HEK293 (cell line): ENCODE measurements around the gene COL4A3.

ENCODE experiments used
- CTCF ChIA-PET: fragments of 350-600 bp; formaldehyde crosslinking; extraction: SDS; loops from one replicate; lab custom pipeline; 2021; ENCODE audit warnings: antibody characterized with exemption; lab: Yijun Ruan, JAX
- POLR2A ChIA-PET: fragments of 300-600 bp; formaldehyde crosslinking; extraction: SDS; loops from one replicate; lab custom pipeline; 2020; ENCODE audit warnings: antibody characterized with exemption, inconsistent platforms; lab: Yijun Ruan, JAX
- H3K27ac ChIP-seq: fragments of 200-500 bp; sonication (Bioruptor generic); 2 replicates; pipeline ENCODE4 v1.5.1; 2014; ENCODE audit warnings: low read depth, low read length, control low read depth, inconsistent platforms; ENCODE audit errors: extremely low read depth
- H3K36me3 ChIP-seq, 2 experiments: fragments of 200-500 bp in 1 of 2; sonication (Bioruptor generic) in 1 of 2; 1 replicate in 1 of 2; 2 replicates in 1 of 2; pipeline ENCODE4 v1.5.1; 2014 to 2017; ENCODE audit warnings: inconsistent platforms in 2 of 2, low read length in 2 of 2; ENCODE audit not compliant: control insufficient read depth in 2 of 2, insufficient read depth in 1 of 2
- H3K4me1 ChIP-seq: fragments of 200-500 bp; sonication (Bioruptor generic); 2 replicates; pipeline ENCODE4 v1.5.1; 2014; ENCODE audit warnings: mild to moderate bottlenecking, low read length, inconsistent platforms; ENCODE audit not compliant: control insufficient read depth, insufficient read depth
- H3K4me3 ChIP-seq: 2 replicates; pipeline ENCODE4 v1.5.1; 2011; ENCODE audit warnings: low read depth, mild to moderate bottlenecking, control low read depth, low read length, moderate library complexity
- H3K9me3 ChIP-seq: fragments of 200-500 bp; sonication (Bioruptor generic); 2 replicates; pipeline ENCODE4 v1.5.1; 2014; ENCODE audit warnings: low read depth, low read length, inconsistent platforms; ENCODE audit not compliant: control insufficient read depth, insufficient read depth
- GLIS2 ChIP-seq: fragments of 450-650 bp; formaldehyde crosslinking; IDR thresholded peaks from 2 replicates; pipeline ENCODE4 v1.5.1; 2016; ENCODE audit warnings: missing biosample characterization, missing genetic modification characterization
- HOXD13 ChIP-seq: sonication (generic); formaldehyde crosslinking; IDR thresholded peaks from 2 replicates; pipeline ENCODE4 v1.8.0; 2022; ENCODE audit warnings: missing genetic modification reagents, borderline replicate concordance
- KLF8 ChIP-seq: fragments of 450-650 bp; formaldehyde crosslinking; IDR thresholded peaks from 2 replicates; pipeline ENCODE4 v1.5.1; 2016; ENCODE audit warnings: missing biosample characterization, missing genetic modification characterization
- MEIS1 ChIP-seq: sonication (generic); formaldehyde crosslinking; IDR thresholded peaks from 2 replicates; pipeline ENCODE4 v1.8.1; 2022; ENCODE audit warnings: missing genetic modification reagents, mild to moderate bottlenecking, borderline replicate concordance
- TCF7L2 ChIP-seq: IDR thresholded peaks from 2 replicates; pipeline ENCODE4 v1.6.1; 2011; ENCODE audit warnings: low read depth, mild to moderate bottlenecking, inconsistent platforms, low read length, moderate library complexity, borderline replicate concordance
- YY2 ChIP-seq: fragments of 450-650 bp; formaldehyde crosslinking; IDR thresholded peaks from 2 replicates; pipeline ENCODE4 v1.5.1; 2016; ENCODE audit warnings: missing biosample characterization, missing genetic modification characterization
- ZBTB7A ChIP-seq: fragments of 450-650 bp; formaldehyde crosslinking; IDR thresholded peaks from 2 replicates; pipeline ENCODE4 v1.5.1; 2016; ENCODE audit warnings: low read depth, missing biosample characterization, missing genetic modification characterization
- ZNF174 ChIP-seq: fragments of 450-650 bp; formaldehyde crosslinking; IDR thresholded peaks from 2 replicates; pipeline ENCODE4 v1.5.0; 2017; ENCODE audit warnings: missing biosample characterization, mild to moderate bottlenecking, missing genetic modification characterization
- ZNF184 ChIP-seq: fragments of 450-650 bp; IDR thresholded peaks from 2 replicates; pipeline ENCODE4 v1.5.1; 2018; ENCODE audit warnings: missing biosample characterization, mild to moderate bottlenecking, missing genetic modification characterization
- ZNF354C ChIP-seq: fragments of 450-650 bp; formaldehyde crosslinking; IDR thresholded peaks from 2 replicates; pipeline ENCODE4 v1.5.1; 2016; ENCODE audit warnings: missing biosample characterization, missing genetic modification characterization, low read depth, borderline replicate concordance
- ZNF366 ChIP-seq: fragments of 450-650 bp; formaldehyde crosslinking; conservative IDR thresholded peaks from 2 replicates; pipeline ENCODE4 v1.5.1; 2016; ENCODE audit warnings: missing biosample characterization, missing genetic modification characterization
- ZNF391 ChIP-seq: fragments of 450-650 bp; formaldehyde crosslinking; IDR thresholded peaks from 2 replicates; pipeline ENCODE4 v1.5.1; 2016; ENCODE audit warnings: low read depth, missing biosample characterization, missing genetic modification characterization, borderline replicate concordance
- ZNF394 ChIP-seq: fragments of 450-650 bp; formaldehyde crosslinking; IDR thresholded peaks from 2 replicates; pipeline ENCODE4 v1.5.1; 2016; ENCODE audit warnings: missing biosample characterization, missing genetic modification characterization, mild to moderate bottlenecking, moderate library complexity, borderline replicate concordance
- ZNF473 ChIP-seq: fragments of 450-650 bp; formaldehyde crosslinking; IDR thresholded peaks from 2 replicates; pipeline ENCODE4 v1.5.1; 2017; ENCODE audit warnings: missing biosample characterization, missing genetic modification characterization
- ZNF510 ChIP-seq: fragments of 450-650 bp; formaldehyde crosslinking; IDR thresholded peaks from 2 replicates; pipeline ENCODE4 v1.5.1; 2018; ENCODE audit warnings: mild to moderate bottlenecking, missing genetic modification characterization, missing biosample characterization; ENCODE audit not compliant: insufficient replicate concordance
- ZNF561 ChIP-seq: fragments of 450-650 bp; IDR thresholded peaks from 2 replicates; pipeline ENCODE4 v1.5.1; 2018; ENCODE audit warnings: missing biosample characterization, missing genetic modification characterization, borderline replicate concordance
- ZNF610 ChIP-seq: fragments of 450-650 bp; formaldehyde crosslinking; IDR thresholded peaks from 2 replicates; pipeline ENCODE4 v1.5.1; 2016; ENCODE audit warnings: missing biosample characterization, missing genetic modification characterization, borderline replicate concordance
- ZNF629 ChIP-seq: fragments of 450-650 bp; formaldehyde crosslinking; IDR thresholded peaks from 2 replicates; pipeline ENCODE4 v1.5.1; 2017; ENCODE audit warnings: missing biosample characterization, missing genetic modification characterization
- ZNF707 ChIP-seq: fragments of 450-650 bp; formaldehyde crosslinking; IDR thresholded peaks from 2 replicates; pipeline ENCODE4 v1.5.1; 2016; ENCODE audit warnings: missing biosample characterization, missing genetic modification characterization
- ZNF792 ChIP-seq: fragments of 450-650 bp; formaldehyde crosslinking; IDR thresholded peaks from 2 replicates; pipeline ENCODE4 v1.5.1; 2016; ENCODE audit warnings: missing biosample characterization, missing genetic modification characterization
- TF ChIP-seq, protein P1 (sequence below): fragments of 450-650 bp; formaldehyde crosslinking; IDR thresholded peaks from 2 replicates; pipeline ENCODE4 v1.5.1; 2016; ENCODE audit warnings: missing biosample characterization, missing genetic modification characterization
- TF ChIP-seq, protein P2 (sequence below): fragments of 450-650 bp; formaldehyde crosslinking; IDR thresholded peaks from 2 replicates; pipeline ENCODE4 v1.5.1; 2016; ENCODE audit warnings: missing biosample characterization, missing genetic modification characterization
- TF ChIP-seq, protein P3 (sequence below): fragments of 450-650 bp; formaldehyde crosslinking; IDR thresholded peaks from 2 replicates; pipeline ENCODE4 v1.5.1; 2017; ENCODE audit warnings: missing biosample characterization, missing genetic modification characterization
- TF ChIP-seq, protein P4 (sequence below): fragments of 450-650 bp; formaldehyde crosslinking; IDR thresholded peaks from 2 replicates; pipeline ENCODE4 v1.5.1; 2016; ENCODE audit warnings: missing biosample characterization, missing genetic modification characterization
- TF ChIP-seq, protein P5 (sequence below): fragments of 450-650 bp; formaldehyde crosslinking; IDR thresholded peaks from 2 replicates; pipeline ENCODE4 v1.5.1; 2016; ENCODE audit warnings: missing biosample characterization, missing genetic modification characterization, low read depth

The COL4A3 gene

DNA sequence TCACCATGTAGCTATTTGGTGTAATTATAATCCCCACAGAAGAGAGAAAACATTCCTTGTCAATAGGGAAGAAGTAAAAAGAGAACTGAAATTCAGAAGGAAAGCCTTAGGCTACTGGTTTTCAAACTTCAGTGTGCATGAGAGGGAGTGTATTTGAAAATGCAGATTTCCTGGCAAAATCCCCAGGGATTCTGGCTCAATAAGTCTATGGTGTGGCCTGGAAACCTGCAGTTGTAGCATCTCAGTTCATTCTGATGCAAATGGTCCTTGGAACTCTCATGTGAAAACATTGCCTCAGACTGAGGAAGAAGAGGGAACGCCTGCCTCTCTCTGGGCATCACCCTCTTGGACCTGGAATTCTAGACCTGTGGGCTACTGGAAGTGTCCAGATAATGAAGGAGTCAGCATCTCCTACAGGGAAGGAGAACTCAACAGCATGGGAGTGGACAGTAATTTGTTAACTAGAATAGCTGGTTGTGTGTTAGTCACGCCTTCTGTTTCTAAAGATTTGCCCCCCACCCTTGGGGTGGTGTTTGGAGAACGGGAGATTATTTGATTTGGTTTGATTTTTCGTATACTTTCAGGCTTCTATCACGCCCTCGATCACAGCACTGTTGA is 21.3 kb downstream of the COL4A3 start (continued):
- TF ChIP-seq, protein P1, sequence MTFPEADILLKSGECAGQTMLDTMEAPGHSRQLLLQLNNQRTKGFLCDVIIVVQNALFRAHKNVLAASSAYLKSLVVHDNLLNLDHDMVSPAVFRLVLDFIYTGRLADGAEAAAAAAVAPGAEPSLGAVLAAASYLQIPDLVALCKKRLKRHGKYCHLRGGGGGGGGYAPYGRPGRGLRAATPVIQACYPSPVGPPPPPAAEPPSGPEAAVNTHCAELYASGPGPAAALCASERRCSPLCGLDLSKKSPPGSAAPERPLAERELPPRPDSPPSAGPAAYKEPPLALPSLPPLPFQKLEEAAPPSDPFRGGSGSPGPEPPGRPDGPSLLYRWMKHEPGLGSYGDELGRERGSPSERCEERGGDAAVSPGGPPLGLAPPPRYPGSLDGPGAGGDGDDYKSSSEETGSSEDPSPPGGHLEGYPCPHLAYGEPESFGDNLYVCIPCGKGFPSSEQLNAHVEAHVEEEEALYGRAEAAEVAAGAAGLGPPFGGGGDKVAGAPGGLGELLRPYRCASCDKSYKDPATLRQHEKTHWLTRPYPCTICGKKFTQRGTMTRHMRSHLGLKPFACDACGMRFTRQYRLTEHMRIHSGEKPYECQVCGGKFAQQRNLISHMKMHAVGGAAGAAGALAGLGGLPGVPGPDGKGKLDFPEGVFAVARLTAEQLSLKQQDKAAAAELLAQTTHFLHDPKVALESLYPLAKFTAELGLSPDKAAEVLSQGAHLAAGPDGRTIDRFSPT (tag by site-specific recombination): no peak
- TF ChIP-seq ZNF629 (tag by site-specific recombination): no peak
- TF ChIP-seq, protein P2, sequence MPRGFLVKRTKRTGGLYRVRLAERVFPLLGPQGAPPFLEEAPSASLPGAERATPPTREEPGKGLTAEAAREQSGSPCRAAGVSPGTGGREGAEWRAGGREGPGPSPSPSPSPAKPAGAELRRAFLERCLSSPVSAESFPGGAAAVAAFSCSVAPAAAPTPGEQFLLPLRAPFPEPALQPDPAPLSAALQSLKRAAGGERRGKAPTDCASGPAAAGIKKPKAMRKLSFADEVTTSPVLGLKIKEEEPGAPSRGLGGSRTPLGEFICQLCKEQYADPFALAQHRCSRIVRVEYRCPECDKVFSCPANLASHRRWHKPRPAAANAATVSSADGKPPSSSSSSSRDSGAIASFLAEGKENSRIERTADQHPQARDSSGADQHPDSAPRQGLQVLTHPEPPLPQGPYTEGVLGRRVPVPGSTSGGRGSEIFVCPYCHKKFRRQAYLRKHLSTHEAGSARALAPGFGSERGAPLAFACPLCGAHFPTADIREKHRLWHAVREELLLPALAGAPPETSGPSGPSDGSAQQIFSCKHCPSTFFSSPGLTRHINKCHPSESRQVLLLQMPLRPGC (tag by site-specific recombination): no peak
- TF ChIP-seq, all 188 proteins: peak for 0

DNA sequence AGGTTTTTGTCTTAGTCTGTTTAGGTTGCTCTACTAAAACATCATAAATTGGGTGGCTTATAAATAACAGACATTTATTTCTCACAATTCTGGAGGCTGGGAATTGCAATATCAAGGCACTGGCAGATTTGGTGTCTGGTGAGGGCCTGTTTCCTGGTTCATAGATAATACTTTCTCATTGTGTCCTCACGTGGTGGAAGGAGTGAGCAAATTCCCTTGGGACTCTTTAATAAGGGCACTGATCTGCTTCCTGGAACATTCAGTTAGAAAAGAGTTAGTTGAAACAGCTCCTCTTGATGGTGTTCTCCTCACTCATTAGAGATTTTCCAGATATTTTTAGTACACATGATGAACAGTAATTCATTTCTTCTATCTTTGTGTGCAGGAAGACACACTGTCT is 22.3 kb downstream of the COL4A3 start:
- TF ChIP-seq, protein P3, sequence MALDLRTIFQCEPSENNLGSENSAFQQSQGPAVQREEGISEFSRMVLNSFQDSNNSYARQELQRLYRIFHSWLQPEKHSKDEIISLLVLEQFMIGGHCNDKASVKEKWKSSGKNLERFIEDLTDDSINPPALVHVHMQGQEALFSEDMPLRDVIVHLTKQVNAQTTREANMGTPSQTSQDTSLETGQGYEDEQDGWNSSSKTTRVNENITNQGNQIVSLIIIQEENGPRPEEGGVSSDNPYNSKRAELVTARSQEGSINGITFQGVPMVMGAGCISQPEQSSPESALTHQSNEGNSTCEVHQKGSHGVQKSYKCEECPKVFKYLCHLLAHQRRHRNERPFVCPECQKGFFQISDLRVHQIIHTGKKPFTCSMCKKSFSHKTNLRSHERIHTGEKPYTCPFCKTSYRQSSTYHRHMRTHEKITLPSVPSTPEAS (tag by site-specific recombination): no peak
- TF ChIP-seq, protein P4, sequence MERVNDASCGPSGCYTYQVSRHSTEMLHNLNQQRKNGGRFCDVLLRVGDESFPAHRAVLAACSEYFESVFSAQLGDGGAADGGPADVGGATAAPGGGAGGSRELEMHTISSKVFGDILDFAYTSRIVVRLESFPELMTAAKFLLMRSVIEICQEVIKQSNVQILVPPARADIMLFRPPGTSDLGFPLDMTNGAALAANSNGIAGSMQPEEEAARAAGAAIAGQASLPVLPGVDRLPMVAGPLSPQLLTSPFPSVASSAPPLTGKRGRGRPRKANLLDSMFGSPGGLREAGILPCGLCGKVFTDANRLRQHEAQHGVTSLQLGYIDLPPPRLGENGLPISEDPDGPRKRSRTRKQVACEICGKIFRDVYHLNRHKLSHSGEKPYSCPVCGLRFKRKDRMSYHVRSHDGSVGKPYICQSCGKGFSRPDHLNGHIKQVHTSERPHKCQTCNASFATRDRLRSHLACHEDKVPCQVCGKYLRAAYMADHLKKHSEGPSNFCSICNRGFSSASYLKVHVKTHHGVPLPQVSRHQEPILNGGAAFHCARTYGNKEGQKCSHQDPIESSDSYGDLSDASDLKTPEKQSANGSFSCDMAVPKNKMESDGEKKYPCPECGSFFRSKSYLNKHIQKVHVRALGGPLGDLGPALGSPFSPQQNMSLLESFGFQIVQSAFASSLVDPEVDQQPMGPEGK (tag by site-specific recombination): no peak
- TF ChIP-seq ZNF707 (tag by site-specific recombination): no peak
- no peak for TF ChIP-seq ZNF184
- TF ChIP-seq GLIS2 (tag by site-specific recombination): no peak
- TF ChIP-seq ZNF473 (tag by site-specific recombination): no peak
- TF ChIP-seq MEIS1 (CRISPR knock-in tag): no peak
- TF ChIP-seq ZNF354C: no peak
- no peak for TF ChIP-seq KLF8
- TF ChIP-seq ZNF510 (tag by site-specific recombination): no peak
- no peak for TF ChIP-seq ZNF174
- TF ChIP-seq ZNF610 (tag by site-specific recombination): no peak
- POLR2A ChIA-PET: no interaction called here
- CTCF ChIA-PET: interaction anchor here (0.7 to 1.2 kb wide), 3 partner anchors 9 to 51 kb away, joined by 3 to 5 read pairs (median 3); no protein-coding TSS in a partner anchor
- Histone ChIP-seq H3K4me3 (no peak overlapping the region), H3K36me3 (no peaks in the 10 kb centered on the region), H3K27ac (no peak overlapping the region), H3K4me1 (peaks cover 5% of the 10 kb centered on the region; the same call in 1 of the 2 replicates), H3K9me3 (no peaks in the 10 kb centered on the region)

DNA sequence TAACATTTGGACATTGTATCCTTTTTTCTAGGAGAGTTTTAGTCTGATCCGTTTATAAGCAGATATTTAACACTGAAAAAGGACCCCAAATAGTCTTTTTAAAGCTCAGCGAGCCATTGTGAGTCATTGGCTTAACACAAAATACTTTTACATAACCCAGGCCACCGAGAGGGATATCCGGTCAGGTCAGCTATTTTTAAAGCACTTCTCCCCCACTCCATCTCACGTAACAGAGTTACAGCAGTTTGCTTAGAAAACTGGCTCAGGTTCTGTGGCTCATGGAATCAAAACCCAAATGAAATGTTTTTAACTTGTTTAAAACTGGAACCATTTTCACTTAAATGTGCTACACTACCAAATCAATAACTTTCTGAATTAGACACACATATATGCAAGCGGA is 23.9 kb downstream of the COL4A3 start:
- CTCF ChIA-PET: interaction anchor here (0.6 to 1.1 kb wide), 2 partner anchors 11 to 50 kb away, joined by 6 to 12 read pairs; no protein-coding TSS in a partner anchor
- Histone ChIP-seq H3K36me3 (no peaks in the 10 kb centered on the region), H3K27ac (no peak overlapping the region), H3K4me1 (peaks cover 5% of the 10 kb centered on the region; the same call in 1 of the 2 replicates), H3K4me3 (no peak overlapping the region), H3K9me3 (no peaks in the 10 kb centered on the region)
- POLR2A ChIA-PET: no interaction called here
- TF ChIP-seq ZNF394 (tag by site-specific recombination) (no peak), ZNF391 (no peak), ZBTB7A (no peak), TCF7L2 (no peak), ZNF792 (tag by site-specific recombination) (no peak), ZNF561 (tag by site-specific recombination) (no peak), ZNF366 (tag by site-specific recombination) (no peak), YY2 (no peak), HOXD13 (CRISPR knock-in tag) (no peak), ZNF510 (tag by site-specific recombination) (no peak)
- TF ChIP-seq, protein P5, sequence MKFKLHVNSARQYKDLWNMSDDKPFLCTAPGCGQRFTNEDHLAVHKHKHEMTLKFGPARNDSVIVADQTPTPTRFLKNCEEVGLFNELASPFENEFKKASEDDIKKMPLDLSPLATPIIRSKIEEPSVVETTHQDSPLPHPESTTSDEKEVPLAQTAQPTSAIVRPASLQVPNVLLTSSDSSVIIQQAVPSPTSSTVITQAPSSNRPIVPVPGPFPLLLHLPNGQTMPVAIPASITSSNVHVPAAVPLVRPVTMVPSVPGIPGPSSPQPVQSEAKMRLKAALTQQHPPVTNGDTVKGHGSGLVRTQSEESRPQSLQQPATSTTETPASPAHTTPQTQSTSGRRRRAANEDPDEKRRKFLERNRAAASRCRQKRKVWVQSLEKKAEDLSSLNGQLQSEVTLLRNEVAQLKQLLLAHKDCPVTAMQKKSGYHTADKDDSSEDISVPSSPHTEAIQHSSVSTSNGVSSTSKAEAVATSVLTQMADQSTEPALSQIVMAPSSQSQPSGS (tag by site-specific recombination): no peak
